Stimulated activated naive CD4-positive, alpha-beta T cell treated with Interleukin-2 at 50 U/mL for 16 hours (primary cell): Measurements from ENCODE around the gene ARPC4.
"Not testable (repeated sequence)": the region's sequence is repeated elsewhere in the genome, so short reads cannot be mapped to it uniquely, and the experiment has no call there.

Experiments
- DNase-seq: peaks from one replicate; lab custom pipeline; 2025; lab: John Stamatoyannopoulos, UW

The ARPC4 gene

GRCh38 chr3:9770276-9770812, 22.5 kb upstream of the ARPC4 start:
- DNase-seq: no peak

GRCh38 chr3:9771007-9771406, 21.9 kb upstream of the ARPC4 start:
- not testable (repeated sequence) for DNase-seq

DNA sequence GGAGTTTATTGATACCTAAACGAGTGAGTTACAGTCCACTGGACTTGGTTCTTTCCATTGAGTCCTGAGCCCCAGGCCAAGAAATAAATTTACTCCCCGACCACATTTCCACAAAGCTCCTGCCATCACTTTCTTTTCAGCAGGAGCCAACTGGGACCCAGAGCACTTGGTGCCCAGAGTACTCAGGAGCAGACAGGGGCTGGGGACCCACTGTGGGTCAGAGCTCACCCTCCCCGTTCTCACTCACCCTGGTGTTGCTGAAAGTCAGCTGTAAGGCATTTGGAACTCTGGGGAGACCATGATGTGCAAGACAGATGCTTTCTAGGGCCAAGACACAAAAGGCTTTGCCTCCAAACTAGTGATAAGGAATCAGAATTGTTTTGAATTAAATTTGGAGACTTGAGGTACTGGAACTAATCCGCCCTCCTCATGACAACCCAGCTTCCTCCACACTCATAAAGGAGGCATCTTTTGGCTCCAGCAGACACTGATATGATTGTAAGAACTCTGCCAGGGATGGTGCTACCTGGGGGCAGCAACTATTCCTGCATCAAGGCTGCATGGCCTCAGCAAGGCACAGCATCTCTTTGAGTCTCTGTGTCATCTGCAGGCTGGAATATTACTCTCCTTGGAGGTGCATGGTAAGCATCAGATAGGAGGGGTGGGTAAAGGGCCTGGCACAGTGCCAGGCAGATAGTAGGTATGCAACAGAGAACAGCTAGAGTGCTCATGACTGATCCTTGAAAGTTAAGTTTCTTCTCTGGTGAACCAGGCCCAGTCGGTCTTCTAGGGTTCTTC, 15.8 kb upstream of the ARPC4 start:
- DNase-seq: no peak

- DNase-seq: no peak
These were observed 15.2 kb upstream of the ARPC4 start for GRCh38 chr3:9777694-9778021.

DNA sequence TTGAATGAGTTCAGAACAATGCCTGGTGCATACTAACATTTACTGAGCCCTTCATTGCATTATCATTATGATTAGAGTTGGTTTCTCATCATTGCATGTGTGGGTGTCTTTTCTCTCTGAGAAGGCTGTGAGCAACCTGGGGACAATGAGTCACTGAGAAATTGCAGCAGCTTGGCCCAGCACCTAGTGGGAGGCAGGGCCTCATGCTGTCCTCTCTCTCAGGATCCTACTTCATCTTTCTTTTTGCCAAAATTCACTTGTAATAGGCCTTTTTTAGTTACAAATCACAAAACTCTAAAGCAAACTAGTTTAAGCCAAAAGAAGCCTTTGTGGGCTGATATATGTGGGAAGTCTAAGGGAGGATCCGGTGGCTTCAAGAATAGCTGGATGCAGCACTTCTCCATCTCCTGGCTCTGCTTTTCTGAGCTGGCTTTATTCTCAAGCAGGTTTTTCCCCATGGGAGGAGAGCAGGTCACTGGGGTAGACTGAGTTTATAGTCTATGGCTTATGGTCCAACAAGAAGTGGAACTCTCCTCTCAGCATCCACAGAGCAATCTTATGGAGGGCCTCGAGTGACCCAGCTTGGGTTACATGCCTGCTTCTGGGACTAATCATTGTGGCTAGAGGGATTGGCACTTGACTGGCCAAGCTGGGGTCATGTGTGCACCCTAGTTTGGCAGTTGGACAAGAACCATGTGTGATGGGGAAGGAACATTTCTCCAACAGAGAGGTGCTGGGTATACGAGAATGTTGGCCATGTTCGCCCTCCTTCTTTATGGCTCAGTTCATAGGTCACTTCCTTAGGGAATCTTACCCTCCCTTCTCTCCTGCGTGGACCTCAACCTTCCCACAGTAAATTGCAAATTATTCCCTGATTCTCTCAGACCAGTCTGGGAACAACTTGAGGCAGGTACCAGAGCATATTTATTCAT, 14.5 kb upstream of the ARPC4 start:
- DNase-seq: peak; percentile 72

- DNase-seq: no peak
These were observed 13.7 kb upstream of the ARPC4 start for GRCh38 chr3:9779075-9779593.

DNA sequence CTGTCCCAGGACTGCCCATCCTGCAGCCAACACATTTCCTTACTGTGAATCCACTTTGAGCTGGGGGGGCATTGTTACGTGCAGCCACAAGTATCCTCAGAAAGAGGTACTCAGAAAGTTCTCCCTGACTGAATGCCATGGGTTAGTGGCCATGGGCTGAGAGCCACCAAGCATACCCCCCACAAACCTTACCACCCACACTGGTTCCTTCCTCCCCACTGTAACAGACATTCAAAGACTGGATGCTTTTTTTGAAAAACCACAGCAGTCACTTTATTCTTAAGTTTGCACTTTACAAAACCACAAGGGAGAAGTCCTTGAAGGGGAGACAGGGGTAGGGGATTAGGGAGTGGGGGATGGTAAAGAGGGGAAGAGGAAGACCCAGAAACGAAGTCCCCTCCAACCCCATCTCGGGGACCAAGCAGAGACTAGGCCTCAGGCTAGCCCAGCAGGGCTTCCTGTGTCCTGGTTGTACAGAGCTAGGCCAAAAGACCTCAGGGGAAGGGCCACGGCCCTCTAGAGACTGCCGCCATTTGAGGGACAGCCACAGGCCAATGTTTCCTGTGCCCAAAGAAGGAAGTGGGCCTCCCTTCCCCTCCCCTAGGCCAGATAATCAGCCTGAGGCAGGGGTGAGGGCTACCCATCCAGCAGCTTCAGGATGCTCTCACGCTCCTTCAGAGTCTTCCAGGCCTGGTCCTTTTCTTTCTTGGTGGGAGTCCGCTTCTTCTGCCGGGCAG, 13.0 kb upstream of the ARPC4 start:
- DNase-seq: peak; percentile 21

GRCh38 chr3:9780458-9780812, 12.4 kb upstream of the ARPC4 start:
- DNase-seq: no peak

GRCh38 chr3:9780910-9781309, 12.0 kb upstream of the ARPC4 start:
- DNase-seq: no peak

DNA sequence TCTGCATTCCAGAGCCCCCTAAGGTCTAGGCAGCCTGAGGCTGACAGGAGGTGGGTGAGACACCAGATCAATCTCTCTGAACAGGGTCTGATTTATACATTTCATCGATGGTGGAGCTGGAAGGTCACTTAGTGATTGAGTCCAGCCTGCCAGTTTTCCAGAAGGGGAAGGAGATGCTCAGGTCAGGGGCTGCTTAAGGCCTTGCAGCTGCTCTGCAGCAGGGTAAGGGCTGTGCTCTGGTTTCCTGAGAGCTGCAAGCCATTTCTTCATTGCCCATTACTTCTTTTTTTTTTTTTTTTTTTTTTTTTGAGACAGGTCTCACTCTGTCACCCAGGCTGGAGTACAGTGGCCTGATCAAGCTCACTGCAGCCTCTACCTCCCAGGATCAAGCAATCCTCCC, 11.3 kb upstream of the ARPC4 start:
- DNase-seq: no peak

DNA sequence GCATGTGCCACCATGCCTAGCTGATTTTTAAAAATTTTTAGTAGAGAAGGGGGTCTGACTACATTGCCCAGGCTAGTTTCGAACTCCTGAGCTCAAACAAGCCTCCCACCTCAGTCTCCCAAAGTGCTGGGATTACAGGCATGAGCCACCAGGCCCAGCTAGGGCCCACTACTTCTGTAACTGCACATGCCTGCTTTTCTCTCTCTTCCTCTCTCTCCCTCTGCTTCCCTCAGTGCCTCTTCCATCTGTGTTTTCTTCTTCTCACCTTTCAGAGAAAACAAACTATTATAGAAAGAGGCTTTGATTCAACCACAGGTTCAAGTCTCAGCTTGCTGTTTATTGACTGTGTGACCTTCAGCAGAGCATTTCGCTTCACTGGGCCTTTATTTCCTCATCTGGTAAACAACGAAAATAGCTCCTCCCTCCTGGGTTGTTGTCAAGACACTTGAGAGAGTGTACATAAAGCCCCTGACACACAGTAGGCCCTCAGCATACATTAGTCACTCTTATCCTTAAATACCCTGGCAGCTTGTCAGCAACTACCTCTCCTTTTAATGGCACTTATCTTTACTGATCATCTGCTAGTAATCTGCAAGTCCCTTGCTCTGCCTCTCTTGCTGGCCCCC, 10.8 kb upstream of the ARPC4 start:
- DNase-seq: no peak

- DNase-seq: no peak
These were observed 10.1 kb upstream of the ARPC4 start for GRCh38 chr3:9782770-9783169.

DNA sequence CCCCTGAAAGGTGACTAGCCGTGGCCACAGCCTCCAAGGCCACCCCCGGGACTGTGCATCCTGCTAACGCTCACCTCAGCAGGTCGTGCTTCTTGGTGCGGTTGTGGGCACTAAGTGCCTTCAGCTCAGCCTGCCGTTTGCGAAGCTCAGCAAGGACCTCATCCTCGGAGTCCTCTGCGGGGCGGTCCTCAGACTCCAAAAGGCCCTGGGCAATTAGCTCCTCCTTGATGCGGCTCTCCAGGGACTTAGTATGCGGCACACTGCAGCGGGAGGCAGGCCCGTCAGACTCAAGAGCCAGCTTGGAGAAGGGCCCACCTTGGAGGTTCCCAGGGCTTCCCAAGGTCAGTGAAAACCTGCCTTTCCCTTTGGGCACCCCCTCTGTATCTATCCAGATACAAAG, 8.9 kb upstream of the ARPC4 start:
- DNase-seq: no peak

DNA sequence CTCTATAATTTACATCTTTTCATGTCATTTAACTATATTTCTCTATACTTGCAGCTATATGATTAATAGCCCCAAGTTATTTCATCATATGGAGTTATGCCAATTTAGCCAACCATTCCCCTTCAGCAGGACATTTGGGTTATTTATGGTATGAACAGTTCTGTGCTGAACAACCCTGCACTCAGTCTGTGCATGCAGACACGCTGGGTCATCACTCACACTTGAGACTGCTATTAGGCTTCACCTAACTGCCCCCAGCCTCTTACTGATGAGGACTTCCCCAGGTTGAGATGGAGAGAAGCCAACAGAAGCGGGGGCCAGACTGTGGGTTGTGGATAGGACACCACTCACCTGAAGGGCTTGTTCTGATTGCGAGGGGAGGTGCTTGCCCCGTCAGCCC, 7.9 kb upstream of the ARPC4 start:
- no peak for DNase-seq

DNA sequence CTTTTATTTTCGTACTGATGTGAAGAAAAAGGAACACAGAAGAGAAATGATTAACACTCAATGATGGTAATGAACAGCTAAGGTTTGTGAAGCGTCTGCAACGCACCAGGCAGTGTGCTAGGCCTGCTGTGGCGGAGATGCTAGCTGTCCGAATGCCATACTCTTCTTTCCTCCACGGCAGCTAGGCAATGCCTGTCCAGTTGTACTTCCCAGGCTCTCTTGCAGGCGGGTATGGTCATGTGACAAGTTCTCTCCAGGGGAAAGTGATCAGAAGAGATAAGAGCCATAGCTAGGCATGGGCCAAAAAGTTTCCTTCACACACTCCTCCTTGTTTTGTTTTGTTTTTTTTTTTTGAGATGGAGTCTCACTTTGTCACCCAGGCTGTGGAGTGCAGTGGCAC, 7.3 kb upstream of the ARPC4 start:
- DNase-seq: no peak

DNA sequence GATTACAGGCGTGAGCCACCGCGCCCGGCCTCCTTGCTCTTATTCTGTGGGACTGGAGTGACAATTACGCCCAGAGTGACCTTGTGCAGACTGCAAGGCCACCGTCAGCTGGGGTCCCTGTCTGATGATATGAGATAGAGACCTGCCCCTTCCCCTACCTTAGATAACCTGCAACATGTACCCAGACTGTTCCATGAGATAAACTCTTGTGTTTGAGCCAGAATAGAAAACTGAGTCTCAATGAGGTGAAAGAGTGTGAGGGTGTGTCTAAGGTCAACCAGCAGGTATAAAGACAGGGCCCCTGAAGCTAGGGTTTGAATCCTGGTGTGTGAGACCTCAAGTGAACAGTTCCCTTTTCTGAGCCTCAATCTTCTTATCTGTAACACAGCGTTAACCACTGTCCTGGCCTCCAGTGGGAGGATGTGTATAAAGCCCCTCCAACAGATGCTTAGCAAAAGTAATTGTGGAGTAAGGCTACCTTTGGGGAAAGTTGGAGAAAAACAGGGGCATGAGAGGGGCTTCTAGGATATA, 6.6 kb upstream of the ARPC4 start:
- DNase-seq: no peak

DNA sequence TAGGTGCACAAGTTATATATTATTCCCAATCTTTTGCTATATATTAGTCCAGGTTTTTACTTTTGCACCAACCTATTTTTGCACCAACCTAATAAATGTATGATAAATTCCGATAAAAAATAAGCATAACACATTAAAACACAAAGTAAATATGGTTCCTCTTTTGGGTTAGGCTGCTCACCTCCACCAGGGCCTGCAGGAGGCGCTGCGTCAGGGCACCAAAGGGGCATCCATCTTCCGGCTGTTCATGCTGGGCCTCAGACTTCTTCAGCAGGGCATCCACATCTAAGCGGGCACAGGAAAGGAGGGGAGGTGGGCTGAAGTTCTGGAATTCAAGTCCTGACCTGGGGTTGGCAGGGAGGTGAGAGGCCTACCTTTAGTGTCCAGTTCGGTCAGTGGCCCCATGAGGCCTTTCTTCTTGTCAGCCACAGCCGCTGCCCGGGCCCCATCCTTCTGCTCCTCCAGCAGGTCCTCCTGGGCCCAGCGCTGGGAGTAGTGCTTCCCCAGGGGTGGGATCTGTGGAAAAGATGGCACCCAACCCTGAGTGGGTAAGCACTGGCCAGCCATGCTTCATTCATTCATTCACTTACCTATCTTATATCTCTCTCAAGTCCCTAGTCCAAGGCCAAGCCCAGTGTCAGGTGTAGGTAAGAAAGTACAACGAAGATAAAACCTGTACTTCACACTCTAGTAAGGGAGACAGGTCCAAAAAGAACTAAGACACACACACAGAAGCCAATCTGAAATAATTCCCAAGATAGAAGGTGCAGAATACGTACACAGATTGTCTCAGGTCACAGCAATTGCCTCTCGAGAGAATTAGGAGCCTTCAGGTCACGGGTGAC, 5.8 kb upstream of the ARPC4 start:
- no peak for DNase-seq

DNA sequence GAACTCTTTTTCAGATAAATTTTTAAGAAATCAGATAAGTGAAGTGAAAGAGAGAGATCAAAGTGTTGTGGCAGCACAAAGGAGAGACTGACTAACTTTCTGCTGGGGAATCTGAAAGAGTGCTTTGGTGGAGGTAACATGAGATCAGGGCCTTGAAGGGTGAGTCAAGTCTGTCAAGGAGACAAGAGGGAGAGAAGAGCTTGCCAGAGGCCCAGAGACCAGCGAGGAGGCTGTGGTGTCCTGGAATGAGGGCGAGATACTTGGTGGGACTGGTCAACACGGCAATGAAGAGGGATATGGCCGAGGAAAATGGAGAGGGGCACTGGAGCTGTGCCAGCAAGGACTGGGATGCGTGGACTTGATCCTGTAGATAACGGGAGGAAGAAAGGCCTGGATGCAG, 5.2 kb upstream of the ARPC4 start:
- DNase-seq: no peak

DNA sequence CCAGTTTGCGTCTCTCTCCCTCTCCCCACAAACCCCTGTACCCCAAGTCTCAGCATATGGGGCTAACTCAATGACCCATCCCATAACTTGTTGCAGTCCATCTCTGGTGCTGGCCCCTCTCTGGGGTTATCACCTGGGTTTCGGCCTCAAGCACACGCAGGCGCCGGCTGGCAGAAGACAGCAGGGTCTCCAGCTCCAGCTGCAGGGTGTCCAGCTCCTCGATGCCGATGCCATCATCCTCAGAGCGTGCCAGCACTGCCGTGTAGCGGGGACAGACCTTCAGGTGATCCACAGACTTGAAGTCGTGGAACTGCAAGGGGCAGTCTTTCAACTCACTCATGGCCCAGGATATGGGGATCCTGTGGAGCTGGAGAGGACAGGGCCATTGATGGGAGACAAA, 1.8 kb upstream of the ARPC4 start:
- DNase-seq: no peak

DNA sequence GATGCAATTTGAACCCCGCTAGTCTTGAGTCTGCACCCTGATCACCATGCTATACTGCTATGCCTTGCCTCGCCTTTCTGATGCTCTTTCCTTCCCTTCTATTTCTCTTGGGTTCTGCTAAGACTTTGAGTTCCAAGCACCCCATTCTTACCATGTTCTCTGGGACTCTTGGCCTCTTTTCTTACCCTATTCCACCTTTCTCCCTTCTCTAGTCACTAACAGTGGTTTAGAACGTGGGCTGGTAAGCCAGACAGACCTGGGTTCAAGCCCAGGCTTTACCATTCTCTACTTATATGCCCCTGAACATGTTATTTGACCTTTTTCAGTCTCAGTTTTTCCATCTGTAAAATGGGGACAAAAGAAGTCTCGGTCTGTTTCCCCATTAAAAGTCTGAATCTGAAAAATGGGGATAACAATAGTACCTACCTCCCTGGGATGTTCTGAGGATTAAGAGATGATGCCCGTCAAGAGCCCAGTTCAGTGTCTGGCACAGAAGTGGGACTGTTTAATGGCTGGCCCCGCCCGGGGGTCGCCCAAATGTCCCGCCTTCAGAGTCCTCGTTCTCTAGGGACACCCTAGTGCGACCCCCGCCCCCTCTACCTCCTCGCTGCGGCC, 985 bp upstream of the ARPC4 start:
- DNase-seq: no peak
